Ishikawa (cell line): ENCODE measurements around the gene TMEM151A.
A peak's percentile ranks its signal among the peaks of the same experiment; 100 is the strongest.

Experiments
- CEBPB ChIP-seq: IDR thresholded peaks from 2 replicates; pipeline ENCODE4 v1.6.1; 2012
- CREB1 ChIP-seq: IDR thresholded peaks from 2 replicates; pipeline ENCODE4 v1.6.1; 2012; ENCODE audit warnings: low read depth
- EGR1 ChIP-seq: IDR thresholded peaks from 2 replicates; pipeline ENCODE4 v1.6.1; 2012
- EP300 ChIP-seq: IDR thresholded peaks from 2 replicates; pipeline ENCODE4 v1.6.1; 2012; ENCODE audit warnings: borderline replicate concordance
- FOXM1 ChIP-seq: IDR thresholded peaks from 2 replicates; pipeline ENCODE4 v1.6.1; 2012; ENCODE audit warnings: low read depth, borderline replicate concordance
- NFIC ChIP-seq: IDR thresholded peaks from 2 replicates; pipeline ENCODE4 v1.6.1; 2012
- RAD21 ChIP-seq: IDR thresholded peaks from 2 replicates; pipeline ENCODE4 v1.6.1; 2012; ENCODE audit warnings: low read depth
- TAF1 ChIP-seq: IDR thresholded peaks from 2 replicates; pipeline ENCODE4 v1.6.1; 2012; ENCODE audit warnings: low read depth, mild to moderate bottlenecking
- TCF12 ChIP-seq: IDR thresholded peaks from 2 replicates; pipeline ENCODE4 v1.6.1; 2012; ENCODE audit warnings: low read depth
- TEAD4 ChIP-seq: IDR thresholded peaks from 2 replicates; pipeline ENCODE4 v1.6.1; 2012
- YY1 ChIP-seq: IDR thresholded peaks from 2 replicates; pipeline ENCODE4 v1.6.1; 2012; ENCODE audit warnings: low read depth
- ZBTB7A ChIP-seq: IDR thresholded peaks from 2 replicates; pipeline ENCODE4 v1.6.1; 2012; ENCODE audit warnings: low read depth
- TF ChIP-seq, protein P1 (sequence below): IDR thresholded peaks from 2 replicates; pipeline ENCODE4 v1.6.1; 2012
- TF ChIP-seq, protein P2 (sequence below): IDR thresholded peaks from 2 replicates; pipeline ENCODE4 v1.6.1; 2012; ENCODE audit warnings: low read depth, mild to moderate bottlenecking
- TF ChIP-seq, protein P3 (sequence below): IDR thresholded peaks from 2 replicates; pipeline ENCODE4 v1.6.1; 2012

TMEM151A gene

DNA sequence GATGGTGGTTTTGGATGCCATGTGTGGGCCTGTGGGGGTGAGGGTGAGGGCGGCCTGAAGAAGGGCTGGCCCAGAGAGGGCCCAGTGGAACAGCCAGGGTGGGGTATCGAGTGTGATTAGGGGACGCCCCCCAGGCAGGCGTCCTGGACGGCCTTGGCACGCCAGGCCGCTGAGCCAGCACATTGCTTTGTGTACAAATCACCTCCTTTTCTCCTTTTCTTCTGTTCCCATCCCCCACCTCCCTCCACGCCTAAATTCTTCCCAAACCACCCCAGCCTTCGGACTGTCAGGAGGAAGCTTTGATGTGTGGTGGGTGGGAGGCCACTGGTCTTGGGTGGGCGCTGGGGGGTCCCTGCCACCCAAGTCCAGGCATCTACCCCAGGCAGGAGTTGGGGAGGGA is 33.0 kb downstream of the TMEM151A start:
- TF ChIP-seq NFIC: no peak
- no peak for TF ChIP-seq YY1
- TF ChIP-seq TCF12: no peak
- TF ChIP-seq CREB1: no peak
- TF ChIP-seq ZBTB7A: no peak
- no peak for TF ChIP-seq TAF1
- no peak for TF ChIP-seq RAD21
- TF ChIP-seq EP300: no peak
- TF ChIP-seq EGR1: no peak

DNA sequence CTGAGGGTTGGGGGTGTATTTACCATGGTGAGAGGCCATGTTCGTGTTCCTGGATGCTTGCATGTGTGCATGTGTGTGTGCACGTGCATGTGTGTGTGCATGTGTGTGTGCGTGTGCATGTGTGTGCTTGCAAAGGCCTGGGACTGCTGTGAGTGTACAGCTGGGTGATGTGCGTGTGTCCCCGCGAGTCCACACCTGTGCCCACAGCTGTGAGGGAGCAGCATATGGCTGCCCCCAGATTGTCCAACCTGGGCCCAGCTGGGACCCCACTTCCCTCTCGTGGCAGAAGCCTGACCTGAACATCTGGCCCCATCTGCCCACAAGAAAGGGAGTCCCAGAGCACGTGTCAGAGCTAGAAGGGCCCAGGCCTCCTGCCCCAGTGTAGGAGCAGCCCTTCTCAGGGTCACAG is 33.6 kb downstream of the TMEM151A start:
- TF ChIP-seq TAF1 (no peak), EGR1 (no peak), EP300 (no peak), CEBPB (no peak), RAD21 (no peak), TEAD4 (no peak), FOXM1 (no peak), YY1 (no peak), NFIC (no peak), ZBTB7A (no peak), CREB1 (no peak)
- TF ChIP-seq, protein P1, sequence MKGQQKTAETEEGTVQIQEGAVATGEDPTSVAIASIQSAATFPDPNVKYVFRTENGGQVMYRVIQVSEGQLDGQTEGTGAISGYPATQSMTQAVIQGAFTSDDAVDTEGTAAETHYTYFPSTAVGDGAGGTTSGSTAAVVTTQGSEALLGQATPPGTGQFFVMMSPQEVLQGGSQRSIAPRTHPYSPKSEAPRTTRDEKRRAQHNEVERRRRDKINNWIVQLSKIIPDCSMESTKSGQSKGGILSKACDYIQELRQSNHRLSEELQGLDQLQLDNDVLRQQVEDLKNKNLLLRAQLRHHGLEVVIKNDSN: no peak
- TF ChIP-seq, protein P2, sequence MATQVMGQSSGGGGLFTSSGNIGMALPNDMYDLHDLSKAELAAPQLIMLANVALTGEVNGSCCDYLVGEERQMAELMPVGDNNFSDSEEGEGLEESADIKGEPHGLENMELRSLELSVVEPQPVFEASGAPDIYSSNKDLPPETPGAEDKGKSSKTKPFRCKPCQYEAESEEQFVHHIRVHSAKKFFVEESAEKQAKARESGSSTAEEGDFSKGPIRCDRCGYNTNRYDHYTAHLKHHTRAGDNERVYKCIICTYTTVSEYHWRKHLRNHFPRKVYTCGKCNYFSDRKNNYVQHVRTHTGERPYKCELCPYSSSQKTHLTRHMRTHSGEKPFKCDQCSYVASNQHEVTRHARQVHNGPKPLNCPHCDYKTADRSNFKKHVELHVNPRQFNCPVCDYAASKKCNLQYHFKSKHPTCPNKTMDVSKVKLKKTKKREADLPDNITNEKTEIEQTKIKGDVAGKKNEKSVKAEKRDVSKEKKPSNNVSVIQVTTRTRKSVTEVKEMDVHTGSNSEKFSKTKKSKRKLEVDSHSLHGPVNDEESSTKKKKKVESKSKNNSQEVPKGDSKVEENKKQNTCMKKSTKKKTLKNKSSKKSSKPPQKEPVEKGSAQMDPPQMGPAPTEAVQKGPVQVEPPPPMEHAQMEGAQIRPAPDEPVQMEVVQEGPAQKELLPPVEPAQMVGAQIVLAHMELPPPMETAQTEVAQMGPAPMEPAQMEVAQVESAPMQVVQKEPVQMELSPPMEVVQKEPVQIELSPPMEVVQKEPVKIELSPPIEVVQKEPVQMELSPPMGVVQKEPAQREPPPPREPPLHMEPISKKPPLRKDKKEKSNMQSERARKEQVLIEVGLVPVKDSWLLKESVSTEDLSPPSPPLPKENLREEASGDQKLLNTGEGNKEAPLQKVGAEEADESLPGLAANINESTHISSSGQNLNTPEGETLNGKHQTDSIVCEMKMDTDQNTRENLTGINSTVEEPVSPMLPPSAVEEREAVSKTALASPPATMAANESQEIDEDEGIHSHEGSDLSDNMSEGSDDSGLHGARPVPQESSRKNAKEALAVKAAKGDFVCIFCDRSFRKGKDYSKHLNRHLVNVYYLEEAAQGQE: no peak
- TF ChIP-seq, protein P3, sequence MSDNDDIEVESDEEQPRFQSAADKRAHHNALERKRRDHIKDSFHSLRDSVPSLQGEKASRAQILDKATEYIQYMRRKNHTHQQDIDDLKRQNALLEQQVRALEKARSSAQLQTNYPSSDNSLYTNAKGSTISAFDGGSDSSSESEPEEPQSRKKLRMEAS: no peak

DNA sequence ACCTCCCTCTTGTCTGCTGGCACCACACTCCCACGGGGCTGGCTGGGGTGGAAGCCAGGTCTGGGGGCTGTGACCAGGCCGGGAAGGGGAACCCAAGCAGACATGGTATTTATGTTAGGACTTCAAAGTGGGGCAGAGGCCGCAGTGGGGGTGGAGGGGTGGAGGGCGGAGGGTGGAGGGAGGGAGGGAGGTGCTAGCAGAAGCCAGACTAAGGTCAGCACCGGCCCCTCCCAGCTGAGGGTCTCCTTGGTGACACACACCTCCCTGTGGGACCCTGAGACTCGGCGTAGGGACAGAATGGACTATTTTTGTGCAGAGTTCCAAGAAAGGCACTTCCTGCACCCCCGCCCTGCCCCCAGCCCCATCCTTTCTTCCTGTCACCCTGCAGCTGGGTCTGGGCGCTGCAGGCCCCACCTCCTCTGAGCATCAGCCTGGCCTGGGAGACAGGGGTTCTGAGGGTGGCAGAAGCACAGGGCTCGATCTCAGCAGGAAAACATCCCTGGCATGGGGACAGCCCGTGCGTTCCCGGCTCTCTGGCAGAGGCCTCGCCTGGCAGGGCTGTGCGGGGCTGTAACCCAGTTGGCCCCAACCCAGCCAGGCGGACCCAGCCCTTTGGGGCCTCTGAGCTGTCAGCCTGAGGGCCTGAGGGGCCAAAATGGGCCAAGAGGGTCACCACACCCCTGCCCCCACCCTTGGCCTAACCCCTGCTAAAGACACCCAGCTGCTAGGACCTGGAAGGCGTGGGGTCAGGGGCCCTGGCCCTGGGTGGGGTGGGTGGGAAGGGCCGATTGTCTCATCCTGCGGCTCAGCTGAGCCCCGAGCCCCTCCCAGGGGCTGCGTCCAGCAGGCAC is 34.8 kb downstream of the TMEM151A start:
- no peak for TF ChIP-seq ZBTB7A
- no peak for TF ChIP-seq NFIC
- no peak for TF ChIP-seq FOXM1
- TF ChIP-seq, protein P3: no peak
- no peak for TF ChIP-seq EGR1
- TF ChIP-seq CEBPB: no peak
- TF ChIP-seq EP300: no peak
- TF ChIP-seq, protein P1: no peak
- no peak for TF ChIP-seq TEAD4
- TF ChIP-seq TCF12: no peak
- no peak for TF ChIP-seq TAF1

DNA sequence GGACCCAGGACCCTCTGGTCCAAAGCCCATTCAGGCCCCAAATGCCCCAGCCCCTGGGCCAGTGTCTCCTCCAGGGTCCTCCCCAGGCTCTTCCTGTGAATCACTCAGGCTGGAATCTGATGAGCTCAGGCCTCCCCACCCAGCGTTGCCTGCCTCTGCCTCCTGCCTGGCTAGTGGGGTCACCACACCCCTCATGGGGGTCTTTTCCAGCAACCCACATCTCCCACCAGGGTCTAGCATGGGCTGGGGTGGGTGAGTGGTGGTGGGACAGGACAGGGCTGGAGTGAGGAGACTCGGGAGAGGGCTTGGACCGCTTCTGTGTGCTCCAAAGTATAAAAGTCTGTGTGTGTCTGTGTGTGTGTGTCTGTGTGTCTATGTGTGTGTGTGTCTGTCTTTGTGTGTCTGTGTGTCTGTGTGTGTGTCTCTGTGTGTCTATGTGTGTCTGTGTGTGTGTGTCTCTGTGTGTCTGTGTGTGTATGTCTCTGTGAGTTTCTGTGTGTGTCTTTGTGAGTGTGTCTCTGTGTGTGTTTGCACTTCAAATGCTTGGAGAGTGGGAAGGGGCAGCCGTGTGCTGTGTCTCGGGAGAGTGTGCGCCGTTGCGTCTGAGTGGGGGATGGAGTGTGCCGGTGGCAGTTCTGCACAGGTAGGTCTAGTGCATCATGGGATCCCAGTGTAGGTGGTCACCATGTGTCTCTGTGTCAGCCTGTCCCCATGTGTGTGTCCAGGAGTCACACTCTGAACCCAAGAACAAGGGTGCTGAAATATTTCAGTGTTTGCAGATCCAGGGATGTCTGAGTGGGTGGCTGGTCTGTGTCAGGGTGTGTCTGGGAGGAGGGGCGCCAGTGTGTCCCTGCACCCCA is 35.7 kb downstream of the TMEM151A start:
- TF ChIP-seq ZBTB7A: 0 out of 2 replicates have a peak, but pooled peaks have one; percentile 31
- TF ChIP-seq CEBPB: no peak

DNA sequence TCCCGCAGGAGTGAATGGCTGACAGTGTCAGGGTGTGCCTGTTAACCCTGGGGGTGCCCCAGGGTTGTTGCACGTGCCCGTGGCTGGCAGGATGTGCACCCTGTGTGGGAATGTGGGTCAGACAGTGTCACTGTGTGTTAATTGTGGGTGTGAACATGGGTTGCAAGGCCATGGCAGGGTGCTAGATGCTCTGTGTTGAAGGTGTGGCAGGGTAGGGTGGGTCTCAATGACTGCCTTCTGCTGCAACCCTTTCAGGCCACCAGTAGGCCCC is 36.3 kb downstream of the TMEM151A start:
- TF ChIP-seq ZBTB7A (no peak), NFIC (no peak), FOXM1 (no peak), TAF1 (no peak), CEBPB (no peak)
- TF ChIP-seq, protein P3: no peak

DNA sequence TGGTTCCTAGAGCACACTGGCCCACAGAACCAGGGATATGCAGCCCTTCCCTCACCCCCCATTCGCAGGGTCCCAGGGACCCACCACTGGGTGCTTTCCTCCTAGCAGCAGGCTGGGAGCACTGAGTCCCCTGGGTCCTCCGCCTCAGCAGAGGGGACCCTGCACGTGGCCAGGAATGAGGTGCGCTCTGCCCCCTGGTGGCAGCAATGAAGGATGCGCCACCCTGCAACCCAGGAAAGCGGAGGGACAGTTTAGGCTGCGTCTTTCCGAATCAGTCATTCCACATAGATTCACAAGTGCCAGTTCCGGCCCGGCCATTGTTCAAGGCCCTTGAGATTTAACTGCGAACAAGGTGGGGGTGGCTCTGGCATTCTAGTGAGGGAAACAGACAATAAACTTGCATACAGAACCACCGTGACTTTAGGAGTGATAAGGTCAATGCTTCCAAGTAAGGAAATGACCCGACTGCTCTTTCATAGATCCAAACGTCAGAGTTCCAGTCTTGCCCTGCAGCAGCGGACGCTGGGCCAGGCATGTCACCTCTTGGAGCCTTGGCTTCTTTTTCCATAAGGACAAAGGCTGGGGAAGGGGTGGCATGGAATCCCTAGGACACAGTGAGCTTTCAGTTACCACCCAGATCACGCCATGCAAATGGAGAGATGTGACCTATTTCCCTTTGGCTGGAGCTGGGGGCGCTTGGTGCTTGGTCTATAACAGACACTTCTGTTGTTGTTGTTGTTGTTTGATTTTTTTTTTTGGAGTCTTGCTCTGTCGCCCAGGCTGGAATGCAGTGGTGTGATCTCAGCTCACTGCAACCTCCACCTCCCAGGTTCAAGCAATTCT is 36.8 kb downstream of the TMEM151A start:
- TF ChIP-seq RAD21 (peak; percentile 84), TEAD4 (peak; percentile 94), YY1 (no peak), FOXM1 (no peak), CEBPB (no peak), ZBTB7A (peak; percentile 90), EP300 (no peak), CREB1 (no peak), TCF12 (no peak), EGR1 (no peak), NFIC (no peak), TAF1 (no peak)
- TF ChIP-seq, protein P2: no peak
- TF ChIP-seq, protein P3: peak; percentile 97
- TF ChIP-seq, protein P1: peak; percentile 88
